Osteoblast (primary cell): Measurements from ENCODE around the gene SCN3A. TPM values are rescaled to one million over a fixed set of nuclear protein-coding genes. Genes with fewer than 3 reads are reported as not detected.

Source experiments
- DNase-seq: peaks from one replicate; pipeline ENCODE4 v3.0.0; 2011; ENCODE audit warnings: low spot score, mixed read lengths; ENCODE audit not compliant: insufficient read length; ENCODE audit errors: missing footprints
- H2AFZ ChIP-seq: 2 replicates; pipeline ENCODE4 v1.6.0; 2011; ENCODE audit warnings: mild to moderate bottlenecking, low read length
- H3K27ac ChIP-seq: 2 replicates; pipeline ENCODE4 v1.5.1; 2011; ENCODE audit warnings: mild to moderate bottlenecking, low read depth, low read length, moderate library complexity
- H3K27me3 ChIP-seq: 2 replicates; pipeline ENCODE4 v1.6.0; 2012; ENCODE audit warnings: mild to moderate bottlenecking, control low read depth, inconsistent platforms, low read length, moderate library complexity; ENCODE audit not compliant: insufficient read depth
- H3K36me3 ChIP-seq: 2 replicates; pipeline ENCODE4 v1.5.1; 2011; ENCODE audit warnings: mild to moderate bottlenecking, low read length, control low read depth, moderate library complexity; ENCODE audit not compliant: insufficient read depth
- H3K4me1 ChIP-seq: 2 replicates; pipeline ENCODE4 v1.5.1; 2011; ENCODE audit warnings: mild to moderate bottlenecking, low read length, control low read depth, moderate library complexity; ENCODE audit not compliant: insufficient read depth
- H3K4me2 ChIP-seq: 2 replicates; pipeline ENCODE4 v1.6.0; 2011; ENCODE audit warnings: mild to moderate bottlenecking, low read length; ENCODE audit not compliant: insufficient read depth
- H3K4me3 ChIP-seq: fragments of 200-600 bp; sonication (generic); 3 replicates; pipeline ENCODE4 v1.5.1; 2012; ENCODE audit warnings: mild to moderate bottlenecking, low read length, inconsistent platforms; ENCODE audit not compliant: insufficient read depth
- H3K79me2 ChIP-seq: 2 replicates; pipeline ENCODE4 v1.6.0; 2012; ENCODE audit warnings: mild to moderate bottlenecking, low read length, control low read depth, inconsistent platforms; ENCODE audit not compliant: insufficient read depth
- H3K9me3 ChIP-seq: 2 replicates; pipeline ENCODE4 v1.5.1; 2011; ENCODE audit warnings: low read depth, low read length, control low read depth
- H4K20me1 ChIP-seq: 2 replicates; pipeline ENCODE4 v1.6.0; 2012; ENCODE audit warnings: mild to moderate bottlenecking, low read length, control low read depth; ENCODE audit not compliant: insufficient read depth
- CTCF ChIP-seq: IDR thresholded peaks from 2 replicates; pipeline ENCODE4 v1.5.1; 2011; ENCODE audit warnings: mild to moderate bottlenecking, low read depth, low read length, moderate library complexity; ENCODE audit errors: extremely low read depth
- total RNA-seq: library from RNA; depleted of rRNA; stranded (reverse); fragments of >200 nt; gene quantifications from 2 replicates; pipeline ENCODE4 v1.2.3, GENCODE V29; 2012

Gene SCN3A
- total RNA-seq, 1 donor: 0.72 TPM

GRCh38 chr2:165054652-165055051, 149.2 kb downstream of the SCN3A start:
- Histone ChIP-seq H3K27me3 (no peaks in the 10 kb centered on the region), H3K9me3 (no peaks in the 10 kb centered on the region), H4K20me1 (no peaks in the 10 kb centered on the region), H3K79me2 (no peaks in the 10 kb centered on the region), H3K36me3 (no peaks in the 10 kb centered on the region), H3K4me3 (no peak overlapping the region), H3K27ac (no peak overlapping the region), H3K4me2 (no peak overlapping the region), H2AFZ (no peak overlapping the region), H3K4me1 (no peaks in the 10 kb centered on the region)
- no peak for TF ChIP-seq CTCF
- DNase-seq: no peak

- no peaks in the 10 kb centered on the region for H3K36me3 ChIP-seq
- no peaks in the 10 kb centered on the region for H3K79me2 ChIP-seq
- no peaks in the 10 kb centered on the region for H3K9me3 ChIP-seq
- no peaks in the 10 kb centered on the region for H3K4me1 ChIP-seq
- no peak overlapping the region for H3K4me3 ChIP-seq
- H3K27me3 ChIP-seq: no peaks in the 10 kb centered on the region
- no peak overlapping the region for H2AFZ ChIP-seq
- DNase-seq: no peak
- no peak for TF ChIP-seq CTCF
- H3K27ac ChIP-seq: no peak overlapping the region
- H3K4me2 ChIP-seq: no peak overlapping the region
- H4K20me1 ChIP-seq: no peaks in the 10 kb centered on the region
Observed at GRCh38 chr2:165044505-165045303, 159.1 kb downstream of the SCN3A start.

Other genes with a start within 250 kb of the SCN3A start
- not detected in 2 replicates for gene SLC38A11, start 248.5 kb downstream of the SCN3A start, total RNA-seq
- 2.2 and 5.0 TPM in 2 replicates for gene SCN2A, start 35.4 kb upstream of the SCN3A start, total RNA-seq